CD4-positive, alpha-beta T cell treated with Interferon alpha-2 for 1 hour (primary cell): ENCODE data around the gene REEP3.
"Not testable (repeated sequence)": the region's sequence is repeated elsewhere in the genome, so short reads cannot be mapped to it uniquely, and the experiment has no call there.

Experiments
- DNase-seq, 2 donors: peaks; one replicate each; pipeline ENCODE4 v3.0.0-alpha.2; 2020 to 2022

The REEP3 gene

GRCh38 chr10:63553473-63553872, 32.3 kb downstream of the REEP3 start:
- no peak for DNase-seq

- peak; percentile 18 to 43 for DNase-seq
Measured at GRCh38 chr10:63554657-63555056, 33.5 kb downstream of the REEP3 start.

GRCh38 chr10:63555330-63555729, 34.1 kb downstream of the REEP3 start:
- DNase-seq: no peak

GRCh38 chr10:63558132-63558784, 37.1 kb downstream of the REEP3 start:
- DNase-seq: no peak

GRCh38 chr10:63561341-63561740, 40.1 kb downstream of the REEP3 start:
- no peak for DNase-seq

DNA sequence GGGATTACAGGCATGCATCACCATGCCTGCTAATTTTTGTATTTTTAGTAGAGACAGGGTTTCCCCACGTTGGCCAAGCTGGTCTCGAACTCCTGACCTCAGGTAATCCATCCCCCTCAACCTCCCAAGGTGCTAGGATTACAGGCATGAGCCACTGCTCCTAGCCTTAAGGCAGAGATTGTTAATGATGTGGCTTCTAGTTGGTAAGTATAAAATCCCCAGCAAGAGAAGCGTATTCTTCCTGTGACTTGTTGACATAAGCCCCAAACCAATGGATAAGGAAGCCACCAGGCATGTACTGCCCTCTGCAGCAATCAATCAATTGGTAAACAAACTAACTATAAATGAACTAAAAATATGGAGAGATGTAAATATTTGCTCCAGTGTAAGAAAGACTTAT, 41.2 kb downstream of the REEP3 start:
- DNase-seq: no peak

DNA sequence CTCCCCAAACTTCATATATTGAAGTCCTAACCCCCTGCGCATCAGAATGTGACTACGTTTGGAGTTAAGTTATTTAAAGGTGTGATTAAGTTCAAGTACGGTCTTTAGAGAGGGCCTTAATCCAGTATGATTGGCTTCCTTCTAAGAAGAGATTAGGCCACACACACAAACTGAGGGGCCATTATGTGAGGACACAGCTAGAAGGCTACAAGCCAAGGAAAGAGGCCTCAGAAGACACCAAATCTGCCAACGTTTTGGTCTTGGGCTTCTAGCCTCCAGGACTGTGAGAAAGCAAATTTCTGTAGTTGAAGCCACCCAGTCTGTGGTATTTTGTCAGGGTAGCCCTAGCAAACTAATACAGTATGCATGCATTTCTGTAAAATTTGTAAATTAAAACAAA, 41.7 kb downstream of the REEP3 start:
- DNase-seq: no peak

DNA sequence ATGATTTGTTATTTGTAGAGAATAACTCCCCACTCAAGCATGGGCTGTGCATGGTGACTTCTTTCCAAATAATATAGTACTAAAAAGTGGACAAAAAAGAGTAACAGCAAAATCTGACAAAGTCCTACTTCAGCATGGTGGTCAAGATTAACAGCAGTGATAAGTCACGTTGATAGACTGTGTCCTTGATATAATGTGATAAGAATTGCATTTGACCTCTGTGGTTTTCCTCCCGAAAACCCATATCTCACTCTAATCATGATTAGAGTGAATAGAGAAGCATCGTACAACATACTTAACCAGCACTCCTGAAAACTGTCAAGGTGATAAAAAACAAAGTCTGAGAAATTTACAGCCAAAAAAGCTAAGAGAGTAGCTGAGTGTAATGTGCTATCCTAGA, 42.4 kb downstream of the REEP3 start:
- DNase-seq: no peak

DNA sequence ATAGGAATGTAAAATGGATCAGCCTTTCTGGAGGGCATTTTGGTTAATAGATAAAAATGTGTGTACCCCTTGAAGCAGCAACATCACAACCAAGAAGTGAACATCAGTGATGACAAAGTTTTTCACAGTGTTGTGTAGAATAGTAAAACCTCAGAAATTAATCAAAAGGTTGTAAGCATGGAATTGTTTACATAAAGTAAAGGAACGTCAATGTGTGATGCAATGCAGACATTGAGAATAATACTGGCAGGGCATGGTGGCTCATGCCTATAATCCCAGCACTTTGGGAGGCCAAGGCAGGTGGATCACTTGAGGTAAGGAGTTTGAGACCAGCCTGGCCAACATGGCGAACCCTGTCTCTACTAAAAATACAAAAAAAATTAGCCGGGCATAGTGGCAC, 43.5 kb downstream of the REEP3 start:
- DNase-seq: not testable (repeated sequence)

DNA sequence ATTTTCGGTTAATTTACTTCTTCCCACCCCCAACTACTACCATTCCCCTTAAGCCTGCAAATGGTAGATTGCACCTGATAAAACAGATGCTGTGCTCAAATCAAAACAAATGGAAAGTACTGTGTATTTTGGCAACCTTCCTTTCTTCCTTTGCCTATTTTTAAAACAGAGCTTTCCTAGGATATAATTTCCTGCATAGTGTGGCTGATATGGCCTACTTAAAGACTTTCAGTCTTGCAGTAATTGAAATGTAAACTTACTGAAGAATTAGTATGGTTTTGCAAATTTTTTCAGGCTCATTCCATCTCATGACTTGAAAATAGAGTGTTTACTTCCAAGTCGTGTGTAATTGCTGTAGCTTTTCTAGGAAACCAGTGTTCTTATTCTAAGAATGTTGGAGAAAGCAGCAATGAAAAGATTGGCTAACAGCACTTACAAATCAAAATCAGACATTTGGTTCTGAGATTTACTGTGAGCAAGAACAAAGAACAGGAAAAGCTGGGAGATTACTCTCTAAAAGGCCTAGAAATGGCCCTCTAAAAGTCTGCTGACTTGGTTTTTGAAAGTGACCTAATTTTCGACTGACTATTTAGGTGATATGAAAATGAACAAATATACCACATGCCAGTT, 52.0 kb downstream of the REEP3 start:
- peak in 1 of 2 donors; percentile 20 for DNase-seq

- DNase-seq: no peak
Measured at GRCh38 chr10:63574011-63574410, 52.8 kb downstream of the REEP3 start.

DNA sequence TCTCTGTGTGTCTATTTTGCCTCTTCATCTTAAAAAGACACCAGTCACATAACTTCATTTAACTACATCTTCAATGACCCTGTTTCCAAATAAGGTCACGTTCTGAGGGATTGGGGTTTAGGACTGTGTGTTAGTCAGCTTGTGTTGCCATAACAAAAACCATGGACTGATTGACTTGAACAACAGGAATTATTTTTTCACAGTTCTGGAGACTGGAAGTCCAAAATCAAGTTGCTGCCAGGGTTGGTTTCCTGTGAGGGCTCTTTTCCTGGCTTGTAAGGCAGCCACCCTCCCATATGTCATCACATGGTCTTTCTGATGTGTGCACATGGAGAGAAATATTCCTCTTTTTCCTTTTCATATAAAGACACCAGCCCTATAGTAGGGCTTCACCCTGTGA, 55.3 kb downstream of the REEP3 start:
- DNase-seq: no peak

DNA sequence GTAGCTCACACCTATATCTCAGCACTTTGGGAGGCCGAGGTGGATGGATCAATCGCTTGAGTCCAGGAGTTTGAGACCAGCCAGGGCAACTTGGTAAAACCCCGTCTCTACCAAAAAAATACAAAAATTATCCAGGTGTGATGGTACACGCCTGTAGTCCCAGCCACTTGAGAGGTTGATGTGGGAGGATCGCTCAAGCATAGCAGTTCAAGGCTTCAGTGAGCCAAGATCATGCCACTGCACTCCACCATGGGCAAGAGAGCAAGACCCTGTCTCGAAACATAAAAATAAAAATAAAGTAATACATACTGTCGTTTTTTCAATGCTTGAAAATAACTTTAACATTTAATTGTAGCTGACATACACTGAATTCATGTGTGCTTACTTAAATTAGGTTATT, 57.3 kb downstream of the REEP3 start:
- DNase-seq: no peak

- no peak for DNase-seq
Measured at GRCh38 chr10:63579371-63580014, 58.3 kb downstream of the REEP3 start.

GRCh38 chr10:63582690-63583089, 61.5 kb downstream of the REEP3 start:
- DNase-seq: no peak

DNA sequence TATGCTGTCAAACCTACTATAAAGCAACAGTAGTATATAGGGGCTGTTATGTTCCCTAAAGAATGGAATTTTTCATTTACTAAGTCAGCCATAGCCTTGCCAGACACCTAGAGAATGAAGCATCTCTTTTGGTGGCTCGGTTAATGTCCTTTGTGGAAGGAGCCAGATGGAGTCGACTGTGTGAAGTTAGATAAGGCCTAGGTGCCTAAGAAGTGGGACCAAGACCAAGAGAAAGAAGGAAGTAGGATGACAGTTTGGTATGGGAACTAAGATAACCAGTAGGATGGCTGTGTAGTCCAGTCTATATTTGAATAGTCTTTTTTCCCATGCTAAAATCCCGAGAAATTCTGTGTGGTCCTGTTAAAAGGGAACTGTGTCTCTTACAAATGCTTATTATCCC, 62.2 kb downstream of the REEP3 start:
- no peak for DNase-seq

DNA sequence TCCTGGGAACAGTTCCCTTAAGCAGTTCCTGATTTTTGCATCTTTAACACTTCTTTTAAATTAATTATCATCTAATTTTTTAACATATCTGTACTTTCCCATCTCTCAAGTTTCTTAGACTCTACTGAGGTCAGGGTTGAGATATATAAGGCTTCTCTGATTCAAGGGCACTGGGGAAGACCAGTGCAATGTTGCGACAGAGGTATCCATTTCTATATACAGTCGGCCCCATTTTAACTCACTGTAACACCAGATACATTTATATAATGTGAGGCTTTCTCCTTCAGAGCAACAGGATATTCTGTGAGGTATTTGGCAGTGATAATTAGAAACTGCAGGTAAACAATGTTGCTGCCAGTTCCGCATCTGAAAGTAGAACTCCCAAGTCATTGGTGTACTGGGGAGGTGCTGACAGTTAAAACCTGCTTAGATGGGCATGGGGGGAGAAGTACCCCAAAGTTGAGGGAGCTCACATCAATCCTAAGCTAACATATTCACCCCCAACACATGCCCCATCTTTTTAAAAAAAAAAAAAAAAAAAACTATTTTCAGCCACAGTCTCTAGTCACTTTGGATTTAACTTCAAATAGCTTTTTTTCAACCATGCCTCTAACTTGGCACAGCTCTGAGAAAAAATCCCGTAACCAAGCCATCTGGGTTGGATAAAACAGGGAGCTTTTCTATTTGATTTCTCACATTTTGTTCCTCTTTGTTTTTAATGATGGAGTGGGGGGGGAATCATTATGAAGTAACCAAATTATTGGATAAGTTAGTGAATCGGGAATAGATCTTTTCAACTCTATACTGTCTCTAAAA, 62.9 kb downstream of the REEP3 start:
- DNase-seq: no peak

DNA sequence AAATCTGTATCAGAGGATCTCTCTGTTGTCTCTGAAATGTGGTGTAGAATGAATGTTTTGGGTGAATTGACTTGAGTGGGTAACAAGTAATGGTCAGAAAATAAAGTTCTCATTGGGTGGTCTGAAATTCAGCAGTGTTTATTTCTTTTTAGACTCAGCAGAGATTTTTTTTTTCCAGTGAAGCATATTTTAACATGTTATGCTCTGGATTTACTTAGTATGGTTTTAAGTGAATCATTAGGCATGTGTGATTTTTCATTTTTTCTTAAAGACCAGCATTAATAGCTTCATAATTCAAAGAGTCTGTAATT, 63.5 kb downstream of the REEP3 start:
- no peak for DNase-seq

DNA sequence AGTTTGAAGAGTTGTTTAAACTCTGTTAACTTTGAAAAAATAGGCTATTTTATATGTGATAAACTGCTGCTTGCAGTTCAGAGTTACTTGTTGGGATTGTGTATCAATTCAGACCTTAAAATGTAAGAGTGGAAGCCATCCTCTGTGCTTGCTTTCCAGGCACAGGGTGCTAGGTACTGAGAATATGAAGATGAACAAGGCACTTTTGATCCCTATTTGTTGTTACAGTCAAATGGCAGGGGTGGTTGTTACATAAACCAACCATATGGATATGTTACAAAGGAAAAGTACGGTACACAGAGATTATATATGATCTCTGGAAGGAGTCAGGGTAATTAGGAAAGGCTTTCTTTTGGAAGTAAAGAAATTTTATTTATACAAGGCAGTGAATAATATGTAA, 63.8 kb downstream of the REEP3 start:
- no peak for DNase-seq

DNA sequence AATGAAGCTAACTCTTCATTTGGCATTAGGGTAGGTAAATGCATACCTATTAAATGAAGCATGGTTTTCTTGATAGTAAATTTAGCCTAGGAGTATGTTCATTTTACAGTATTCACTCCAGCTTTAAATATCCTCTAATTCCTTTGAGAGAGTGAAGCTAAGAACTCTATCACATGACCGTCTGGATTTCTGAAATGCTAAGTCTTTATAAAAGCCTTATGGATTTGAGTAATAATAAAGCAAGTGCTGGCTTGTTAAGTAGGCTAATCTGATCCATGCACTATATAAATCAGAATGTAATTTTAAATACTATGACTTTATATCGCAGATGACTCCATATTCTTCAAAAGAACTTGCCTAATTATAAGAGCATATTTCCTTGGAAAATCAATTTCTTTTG, 64.8 kb downstream of the REEP3 start:
- no peak for DNase-seq

GRCh38 chr10:63587191-63587590, 66.0 kb downstream of the REEP3 start:
- DNase-seq: no peak

GRCh38 chr10:63588436-63589167, 67.4 kb downstream of the REEP3 start:
- no peak for DNase-seq
